Motor neuron (in vitro differentiated cells): ENCODE measurements around the gene PINK1. TPM values are rescaled to one million over a fixed set of nuclear protein-coding genes. Genes with fewer than 3 reads are reported as not detected.

ENCODE experiments used
- ATAC-seq, 8 experiments: fragments of 200-7000 bp; cut with Tn5 transposase; replicated peaks in 6 of 8; 2 replicates each; pipeline ENCODE4 v1.8.0; 2021; ENCODE audit warnings: mild to moderate bottlenecking in 8 of 8, moderate library complexity in 8 of 8
- H3K27ac ChIP-seq, 2 donors: fragments of 250-450 bp; sonication (Bioruptor Pico); 2 replicates each; pipeline ENCODE4 v1.9.0; 2021; ENCODE audit warnings: antibody characterized with exemption in 2 of 2, mild to moderate bottlenecking in 2 of 2, moderate library complexity in 1 of 2
- H3K4me1 ChIP-seq, 2 donors: fragments of 250-450 bp; sonication (Bioruptor Pico); replicated peaks in 1 of 2; 2 replicates each; pipeline ENCODE4 v1.6.1; 2021; ENCODE audit warnings: antibody characterized with exemption in 2 of 2, mild to moderate bottlenecking in 2 of 2, moderate library complexity in 1 of 2
- H3K4me3 ChIP-seq, 5 donors: fragments of 250-450 bp; sonication (Bioruptor Pico); 2 replicates each; pipeline ENCODE4 v1.9.0; 2021; ENCODE audit warnings: antibody characterized with exemption in 5 of 5, mild to moderate bottlenecking in 5 of 5, moderate library complexity in 4 of 5
- WGBS, 10 experiments: fragments of 450-650 bp; shearing (Covaris generic); methylation state at CpG; one replicate each; pipeline ENCODE4 v1.0.0; 2022; 5-methylcytosine and 5-hydroxymethylcytosine counted together
- in situ Hi-C, 9 experiments: fragments of 400-800 bp; cut with MboI; loops; one replicate each; pipeline ENCODE4 v1.15.0; 2021; ENCODE audit warnings: low sequenced_read_pairs in 9 of 9, low pct_unique_long_range_greater_than_20kb in 2 of 9; ENCODE audit not compliant: unreplicated experiment in 9 of 9
- total RNA-seq, 8 experiments: library from RNA; unstranded; fragments of 300-600 nt; gene quantifications; 2 replicates each; pipeline versions ENCODE4 v1.2.3 to v1.2.4, GENCODE V29; 2022

PINK1 gene
- total RNA-seq, 8 experiments from 2014 or later, result 22.7 to 117 (median 51.4) TPM

DNA sequence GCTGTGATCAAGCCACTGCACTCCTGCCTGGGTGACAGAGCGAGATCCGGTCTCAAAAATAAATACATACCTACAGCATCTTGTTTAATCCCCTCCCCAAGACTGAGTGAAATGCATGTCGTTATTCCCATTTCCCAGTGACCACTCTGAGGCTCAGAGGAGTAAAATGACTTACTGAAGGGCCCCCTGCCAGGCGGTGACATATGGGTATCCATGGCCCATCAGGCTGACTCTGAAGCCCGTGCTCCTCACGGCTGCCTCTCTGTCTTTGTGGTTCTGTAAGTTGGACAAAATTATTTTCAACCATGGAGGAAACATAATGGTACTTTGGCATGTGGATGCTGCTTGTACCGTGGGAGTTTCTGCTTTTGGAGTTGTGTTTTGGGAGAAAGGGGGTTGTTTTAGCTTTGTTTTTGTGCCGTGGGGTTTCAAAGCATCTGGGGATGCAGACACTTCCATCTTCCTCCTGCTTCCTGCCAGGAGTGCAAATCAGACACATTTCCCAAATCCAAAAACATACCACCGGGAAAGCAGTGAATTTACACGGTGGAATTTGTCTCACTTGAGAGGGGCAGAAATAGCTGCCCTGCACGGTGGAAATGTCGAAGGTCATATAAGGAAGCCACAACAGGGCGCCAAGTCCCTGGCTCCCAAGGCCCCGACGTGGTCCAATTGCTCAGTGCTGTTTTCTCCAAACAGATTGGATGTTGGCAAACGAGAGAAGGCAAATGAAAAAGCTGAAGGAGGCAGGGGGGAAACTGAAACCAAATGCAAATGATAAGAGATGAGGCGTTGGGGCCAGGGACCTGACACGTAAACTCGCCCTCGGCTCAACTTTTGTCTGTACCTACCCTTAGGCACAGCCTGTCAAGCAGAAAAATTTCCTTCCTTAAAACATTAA is 17.1 kb upstream of the PINK1 start:
- 31 to 73% (median 65%) methylated on average over 3 to 17 of the region's 20 CpGs for WGBS, 10 experiments
- no peak for ATAC-seq
- Histone ChIP-seq H3K27ac (no peak overlapping the region), H3K4me1 (no peaks in the 10 kb centered on the region), H3K4me3 (no peak overlapping the region)
- in situ Hi-C loops, result no loop called here

DNA sequence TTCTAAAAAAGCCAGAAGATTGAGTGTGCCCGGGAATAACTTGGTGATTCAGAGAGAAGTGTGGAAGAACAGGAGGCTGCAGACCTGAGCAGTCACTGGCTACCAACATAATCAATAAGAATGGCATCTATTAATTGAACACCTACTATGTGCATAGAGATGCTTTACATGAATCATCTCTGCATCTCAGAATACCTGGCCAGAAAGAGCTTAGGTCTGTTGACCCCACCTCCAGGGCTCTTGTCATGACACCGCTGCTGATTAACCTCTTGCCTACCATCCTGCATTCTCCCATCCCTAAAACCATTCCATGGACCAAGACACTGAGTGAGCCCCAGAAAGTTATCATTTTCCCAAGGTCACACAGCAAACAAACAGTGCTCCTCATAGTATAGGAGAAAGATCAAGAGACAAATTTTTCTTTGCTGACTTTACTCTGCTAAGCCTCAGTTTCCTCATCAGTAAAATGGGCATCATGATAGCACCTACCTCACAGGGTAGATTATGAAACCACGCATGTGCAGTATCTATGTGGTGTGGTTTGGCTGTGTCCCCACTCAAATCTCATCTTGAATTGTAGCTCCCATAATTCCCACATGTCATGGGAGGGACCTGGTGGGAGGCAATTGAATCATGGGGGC is 16.3 kb upstream of the PINK1 start:
- Histone ChIP-seq H3K4me3 (no peak overlapping the region), H3K27ac (no peak overlapping the region), H3K4me1 (no peaks in the 10 kb centered on the region)
- no peak for ATAC-seq
- in situ Hi-C loops, result no loop called here
- WGBS, 10 experiments, result 60 to 100% (median 89%) methylated on average over 1 to 3 of the region's 3 CpGs; no CpG with 5 or more reads in 3 of the 10 experiments

GRCh38 chr1:20618550-20618949 is 14.7 kb upstream of the PINK1 start:
- no peak overlapping the region for H3K27ac ChIP-seq
- in situ Hi-C loops, result no loop called here
- no peak for ATAC-seq
- WGBS, 10 experiments, result 34 to 87% (median 70%) methylated on average over 1 to 4 of the region's 4 CpGs; no CpG with 5 or more reads in 3 of the 10 experiments
- no peak overlapping the region for H3K4me3 ChIP-seq
- no peaks in the 10 kb centered on the region for H3K4me1 ChIP-seq

DNA sequence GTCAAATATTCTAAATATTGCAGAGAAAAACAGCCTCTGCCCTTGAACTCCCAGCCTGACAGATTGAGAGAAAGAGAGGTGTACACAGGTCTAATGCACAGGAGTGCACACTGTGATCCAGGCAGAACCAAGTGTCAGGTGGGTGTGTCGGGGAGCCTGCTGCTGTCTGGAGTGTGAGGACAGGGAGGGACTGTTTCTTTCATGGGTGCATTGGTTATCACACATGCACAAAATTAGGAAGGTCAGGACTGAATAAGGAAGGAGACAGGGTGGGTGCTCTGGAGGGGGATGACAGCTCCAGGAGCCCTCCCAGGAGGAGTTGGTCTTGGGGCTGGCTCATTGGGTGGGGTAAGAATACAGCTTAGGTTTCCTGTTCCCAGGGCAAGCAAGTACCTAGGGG is 13.3 kb upstream of the PINK1 start:
- Histone ChIP-seq H3K27ac (no peak overlapping the region), H3K4me3 (no peak overlapping the region), H3K4me1 (no peaks in the 10 kb centered on the region)
- 50 to 86% (median 76%) methylated on average over 1 of the region's 1 CpG; no CpG with 5 or more reads in 6 of the 10 experiments for WGBS, 10 experiments
- peak in 2 of 8 experiments; percentile 18 to 56 for ATAC-seq
- in situ Hi-C loops, result no loop called here

GRCh38 chr1:20621012-20621411 is 12.2 kb upstream of the PINK1 start:
- no peak overlapping the region for H3K4me3 ChIP-seq
- 78 to 100% (median 92%) methylated on average over 1 to 6 of the region's 6 CpGs; no CpG with 5 or more reads in 1 of the 10 experiments for WGBS, 10 experiments
- no peak overlapping the region for H3K27ac ChIP-seq
- H3K4me1 ChIP-seq, result no peaks in the 10 kb centered on the region
- in situ Hi-C loops, result no loop called here
- ATAC-seq, result no peak

DNA sequence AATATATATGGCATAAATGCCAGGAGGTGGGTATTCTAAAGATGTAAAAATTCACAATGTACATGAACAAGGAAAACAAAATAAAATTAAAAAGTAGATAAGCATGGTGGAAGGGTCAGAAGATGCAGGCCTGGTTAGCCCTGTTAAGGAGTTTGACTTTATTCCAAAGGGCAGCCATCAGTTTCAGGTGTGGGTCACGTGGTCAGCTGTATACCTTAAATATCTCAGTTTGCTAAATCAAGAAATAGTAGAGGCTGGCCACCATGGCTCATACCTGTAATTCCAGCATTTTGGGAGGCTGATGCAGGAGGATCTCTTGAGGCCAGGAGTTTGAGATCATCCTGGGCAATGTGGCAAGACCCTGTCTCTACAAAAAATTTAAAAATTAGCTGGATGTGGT is 8.5 kb upstream of the PINK1 start:
- no peak for ATAC-seq
- in situ Hi-C loops, result loop anchor here in 2 of 9 experiments (25.0 kb wide), 4 partner anchors 87 to 712 kb away; partner anchors contain the start of genes MUL1 (in 1 of the 2) and PLA2G2E (in 1 of the 2)
- WGBS, 10 experiments, result 57 to 100% (median 82%) methylated on average over 1 of the region's 1 CpG; no CpG with 5 or more reads in 5 of the 10 experiments
- no peaks in the 10 kb centered on the region for H3K4me1 ChIP-seq
- no peak overlapping the region for H3K27ac ChIP-seq
- H3K4me3 ChIP-seq, result no peak overlapping the region

GRCh38 chr1:20625176-20626097 is 7.8 kb upstream of the PINK1 start:
- in situ Hi-C loops, result loop anchor here in 2 of 9 experiments (25.0 kb wide), 4 partner anchors 88 to 713 kb away; partner anchors contain the start of genes MUL1 (in 1 of the 2) and PLA2G2E (in 1 of the 2)
- 13 to 83% (median 50%) methylated on average over 1 to 3 of the region's 3 CpGs; no CpG with 5 or more reads in 1 of the 10 experiments for WGBS, 10 experiments
- no peak for ATAC-seq
- H3K4me3 ChIP-seq, result no peak overlapping the region
- H3K27ac ChIP-seq, result no peak overlapping the region
- H3K4me1 ChIP-seq, result no peaks in the 10 kb centered on the region

DNA sequence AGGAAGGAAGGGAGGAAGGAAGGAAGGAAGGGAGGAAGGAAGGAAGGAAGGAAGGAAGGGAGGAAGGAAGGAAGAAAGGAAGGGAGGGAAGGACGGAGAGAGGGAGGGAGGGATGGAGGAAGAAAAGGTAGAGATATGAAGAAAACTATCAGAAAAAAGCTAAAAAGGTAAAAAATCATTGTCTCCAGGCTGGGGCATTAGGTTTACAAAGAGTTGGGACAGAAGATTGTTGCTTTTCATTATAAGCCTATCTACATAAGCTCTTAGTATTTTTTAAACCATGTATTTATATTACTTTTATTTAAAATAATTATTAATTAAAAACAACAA is 7.2 kb upstream of the PINK1 start:
- 13 to 88% (median 50%) methylated on average over 1 of the region's 1 CpG; no CpG with 5 or more reads in 7 of the 10 experiments for WGBS, 10 experiments
- Histone ChIP-seq H3K27ac (no peak overlapping the region), H3K4me3 (no peak overlapping the region), H3K4me1 (no peaks in the 10 kb centered on the region)
- in situ Hi-C loops, result loop anchor here in 2 of 9 experiments (25.0 kb wide), 4 partner anchors 89 to 714 kb away; partner anchors contain the start of genes MUL1 (in 1 of the 2) and PLA2G2E (in 1 of the 2)
- ATAC-seq, result no peak

- 0 to 100% (median 67%) methylated on average over 1 of the region's 1 CpG; no CpG with 5 or more reads in 1 of the 10 experiments for WGBS, 10 experiments
- Histone ChIP-seq H3K4me3 (no peak overlapping the region), H3K4me1 (no peaks in the 10 kb centered on the region), H3K27ac (no peak overlapping the region)
- ATAC-seq, result peak in 2 of 8 experiments; percentile 61 to 64
- in situ Hi-C loops, result loop anchor here in 2 of 9 experiments (25.0 kb wide), 4 partner anchors 89 to 714 kb away; partner anchors contain the start of genes MUL1 (in 1 of the 2) and PLA2G2E (in 1 of the 2)
Measured at GRCh38 chr1:20626524-20626923, 6.7 kb upstream of the PINK1 start.

- no peak overlapping the region for H3K4me3 ChIP-seq
- in situ Hi-C loops, result loop anchor here in 4 of 9 experiments (10.0 to 25.0 kb wide), 5 partner anchors 93 to 718 kb away; partner anchors contain the start of genes MUL1 (in 1 of the 4) and PLA2G2E (in 1 of the 4)
- peaks cover 5 to 7% of the 10 kb centered on the region in 2 donors for H3K4me1 ChIP-seq
- WGBS, 10 experiments, result 20 to 83% (median 68%) methylated on average over 1 to 4 of the region's 4 CpGs
- ATAC-seq, result no peak
- no peak overlapping the region for H3K27ac ChIP-seq
Measured at GRCh38 chr1:20630729-20631128, 2.5 kb upstream of the PINK1 start.

DNA sequence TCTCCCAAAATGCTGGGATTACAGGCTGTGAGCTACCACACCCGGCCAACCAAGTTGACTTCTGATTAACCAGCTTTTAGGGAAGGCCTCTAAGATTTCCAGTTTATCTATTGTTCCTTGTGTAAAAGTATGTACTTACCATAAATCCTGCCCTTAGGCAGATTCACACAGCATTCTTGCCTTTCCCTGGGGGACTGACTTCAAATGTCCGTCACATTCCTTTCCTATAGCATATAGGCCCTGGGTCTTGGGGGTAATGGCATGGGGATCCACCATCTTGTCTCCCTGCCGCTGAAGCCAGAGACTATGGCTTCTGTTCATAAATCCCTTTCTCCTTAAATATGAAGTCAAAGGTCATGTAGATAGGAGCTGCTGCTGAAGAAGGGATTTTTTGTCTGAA is 872 bp upstream of the PINK1 start:
- ATAC-seq, result no peak
- peaks cover 5 to 7% of the 10 kb centered on the region in 2 donors for H3K4me1 ChIP-seq
- no peak overlapping the region for H3K4me3 ChIP-seq
- H3K27ac ChIP-seq, result no peak overlapping the region
- 72 to 100% (median 85%) methylated on average over 1 to 3 of the region's 3 CpGs; no CpG with 5 or more reads in 4 of the 10 experiments for WGBS, 10 experiments
- in situ Hi-C loops, result loop anchor here in 4 of 9 experiments (10.0 to 25.0 kb wide), 5 partner anchors 95 to 720 kb away; partner anchors contain the start of genes MUL1 (in 1 of the 4) and PLA2G2E (in 1 of the 4)
